ENCODE data around the gene PDE8A.

DNA sequence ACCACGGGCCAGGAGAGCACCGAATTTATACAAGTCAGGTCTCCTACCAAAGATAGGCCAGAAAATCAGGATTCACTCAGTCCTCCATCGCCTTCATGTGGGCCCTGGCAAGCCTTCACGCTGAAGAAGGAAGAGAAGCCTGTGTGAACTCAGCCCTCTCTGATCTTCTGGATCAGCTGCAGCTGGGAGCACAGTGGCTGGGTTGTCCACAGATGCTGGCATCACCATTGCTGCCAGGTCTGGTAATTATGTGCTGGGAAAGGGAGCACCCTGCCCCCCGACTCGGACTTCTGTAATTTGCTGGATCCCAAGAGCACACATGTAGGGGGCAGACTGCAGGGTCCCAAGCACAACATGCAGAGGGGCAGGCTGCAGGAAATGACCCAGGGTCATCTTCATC is 12.4 kb upstream of the PDE8A start:
- TF ChIP-seq, protein P1, sequence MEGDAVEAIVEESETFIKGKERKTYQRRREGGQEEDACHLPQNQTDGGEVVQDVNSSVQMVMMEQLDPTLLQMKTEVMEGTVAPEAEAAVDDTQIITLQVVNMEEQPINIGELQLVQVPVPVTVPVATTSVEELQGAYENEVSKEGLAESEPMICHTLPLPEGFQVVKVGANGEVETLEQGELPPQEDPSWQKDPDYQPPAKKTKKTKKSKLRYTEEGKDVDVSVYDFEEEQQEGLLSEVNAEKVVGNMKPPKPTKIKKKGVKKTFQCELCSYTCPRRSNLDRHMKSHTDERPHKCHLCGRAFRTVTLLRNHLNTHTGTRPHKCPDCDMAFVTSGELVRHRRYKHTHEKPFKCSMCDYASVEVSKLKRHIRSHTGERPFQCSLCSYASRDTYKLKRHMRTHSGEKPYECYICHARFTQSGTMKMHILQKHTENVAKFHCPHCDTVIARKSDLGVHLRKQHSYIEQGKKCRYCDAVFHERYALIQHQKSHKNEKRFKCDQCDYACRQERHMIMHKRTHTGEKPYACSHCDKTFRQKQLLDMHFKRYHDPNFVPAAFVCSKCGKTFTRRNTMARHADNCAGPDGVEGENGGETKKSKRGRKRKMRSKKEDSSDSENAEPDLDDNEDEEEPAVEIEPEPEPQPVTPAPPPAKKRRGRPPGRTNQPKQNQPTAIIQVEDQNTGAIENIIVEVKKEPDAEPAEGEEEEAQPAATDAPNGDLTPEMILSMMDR (IDR thresholded peaks at IDR 0.05) = no peak
- no peak for TF ChIP-seq POLR2A (IDR thresholded peaks at IDR 0.05)
